Endothelial cell of hepatic sinusoid (primary cell): ENCODE data around the gene STAT5B.
"Not testable (repeated sequence)": the region's sequence is repeated elsewhere in the genome, so short reads cannot be mapped to it uniquely, and the experiment has no call there.

ENCODE experiments used
- in situ Hi-C: cut with HindIII; loops from 2 replicates; pipeline ENCODE4 v1.10.0; 2017; ENCODE audit warnings: low sequenced_read_pairs

STAT5B gene

DNA sequence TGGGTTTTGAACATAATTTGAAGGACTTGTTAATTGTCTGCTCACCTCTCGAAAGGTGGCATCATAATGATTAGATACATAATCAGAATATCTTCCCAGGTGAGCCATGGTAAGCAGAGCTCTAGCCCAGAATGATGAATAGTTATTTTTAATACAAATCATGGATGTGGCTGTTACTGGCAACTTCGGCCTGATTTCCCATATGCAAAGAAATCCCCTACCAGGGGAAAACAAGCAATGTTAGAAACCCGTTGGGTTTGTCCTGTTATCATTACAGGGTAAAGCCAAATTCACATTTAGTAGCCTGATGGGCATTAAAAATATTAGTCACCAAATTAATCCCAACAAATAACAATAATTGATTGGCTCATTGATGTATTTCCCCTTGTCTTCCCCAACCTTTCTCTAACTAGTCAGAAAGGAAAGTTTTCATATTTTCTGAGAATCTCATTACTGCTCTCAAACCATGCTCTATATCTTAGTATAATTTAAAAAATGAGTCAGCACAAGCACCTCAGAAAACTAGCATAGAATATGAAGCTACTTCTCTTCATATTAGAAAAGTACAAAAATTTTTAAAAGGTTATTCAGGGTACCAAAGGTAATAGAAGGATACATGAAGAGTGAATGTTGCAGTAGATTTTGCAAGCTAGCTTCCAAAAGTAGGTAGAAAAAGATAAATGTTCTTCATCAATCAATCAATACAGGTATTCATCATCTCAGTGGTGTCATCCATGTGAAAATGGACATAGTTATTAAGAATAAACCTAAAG, 5.0 kb downstream of the STAT5B start:
- in situ Hi-C loops = loop anchor here (5.0 kb wide), 1 partner anchor 64 kb away; no protein-coding TSS in a partner anchor

DNA sequence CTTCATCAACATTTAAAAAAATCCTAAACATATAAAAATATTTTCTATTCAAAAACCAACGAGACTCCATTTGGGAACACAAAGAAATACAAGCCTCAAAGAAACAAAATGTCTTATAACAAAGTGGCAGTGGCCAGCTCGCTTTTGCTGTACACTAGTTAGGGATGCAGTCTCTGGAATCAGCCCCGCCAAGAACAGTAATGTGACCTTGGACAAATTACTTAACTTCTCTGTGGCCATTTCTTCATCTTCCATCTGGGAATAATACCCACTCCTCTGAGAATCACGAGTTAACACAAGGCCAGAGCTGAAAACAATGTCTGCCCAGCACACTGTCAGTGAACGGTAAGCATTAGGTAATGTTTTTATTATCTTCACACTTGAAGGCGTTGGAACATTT, 5.6 kb downstream of the STAT5B start:
- in situ Hi-C loops = loop anchor here (5.0 kb wide), 1 partner anchor 63 kb away; no protein-coding TSS in a partner anchor

DNA sequence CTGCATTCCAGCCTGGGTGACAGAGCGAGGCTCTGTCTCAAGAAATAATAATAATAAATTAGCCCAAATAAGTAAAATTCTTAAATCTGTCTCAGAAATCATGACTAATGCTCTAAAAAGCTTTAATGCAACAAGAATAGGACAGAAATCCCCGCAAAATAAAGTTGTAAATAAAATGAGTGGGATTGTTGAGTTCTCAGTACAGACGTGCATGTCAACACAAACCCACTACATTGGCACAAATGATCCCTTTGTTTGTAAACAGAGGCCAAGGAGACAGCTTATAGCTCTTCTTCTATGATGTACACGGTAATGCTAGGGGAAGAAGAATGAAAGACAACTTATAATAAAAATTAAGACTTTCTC, 6.0 kb downstream of the STAT5B start:
- in situ Hi-C loops = loop anchor here (5.0 kb wide), 1 partner anchor 63 kb away; no protein-coding TSS in a partner anchor

DNA sequence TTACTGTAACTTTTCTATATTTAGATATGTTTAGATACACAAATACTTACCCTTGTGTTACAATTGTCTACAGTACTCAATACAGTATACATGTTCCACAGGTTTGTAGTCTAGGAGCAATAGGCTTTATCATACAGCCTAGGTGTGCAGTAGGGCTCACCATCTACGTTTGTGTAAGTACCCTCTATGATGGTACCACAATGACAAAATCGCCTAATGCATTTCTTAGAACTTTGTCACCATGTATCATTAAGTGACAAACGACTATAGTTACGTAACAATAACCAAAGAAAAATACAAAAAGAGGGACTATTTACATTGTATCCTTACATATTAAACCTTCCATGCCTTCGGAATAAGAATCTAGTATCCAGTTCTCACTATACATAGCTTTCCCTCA, 8.0 kb downstream of the STAT5B start:
- in situ Hi-C loops = no loop called here

DNA sequence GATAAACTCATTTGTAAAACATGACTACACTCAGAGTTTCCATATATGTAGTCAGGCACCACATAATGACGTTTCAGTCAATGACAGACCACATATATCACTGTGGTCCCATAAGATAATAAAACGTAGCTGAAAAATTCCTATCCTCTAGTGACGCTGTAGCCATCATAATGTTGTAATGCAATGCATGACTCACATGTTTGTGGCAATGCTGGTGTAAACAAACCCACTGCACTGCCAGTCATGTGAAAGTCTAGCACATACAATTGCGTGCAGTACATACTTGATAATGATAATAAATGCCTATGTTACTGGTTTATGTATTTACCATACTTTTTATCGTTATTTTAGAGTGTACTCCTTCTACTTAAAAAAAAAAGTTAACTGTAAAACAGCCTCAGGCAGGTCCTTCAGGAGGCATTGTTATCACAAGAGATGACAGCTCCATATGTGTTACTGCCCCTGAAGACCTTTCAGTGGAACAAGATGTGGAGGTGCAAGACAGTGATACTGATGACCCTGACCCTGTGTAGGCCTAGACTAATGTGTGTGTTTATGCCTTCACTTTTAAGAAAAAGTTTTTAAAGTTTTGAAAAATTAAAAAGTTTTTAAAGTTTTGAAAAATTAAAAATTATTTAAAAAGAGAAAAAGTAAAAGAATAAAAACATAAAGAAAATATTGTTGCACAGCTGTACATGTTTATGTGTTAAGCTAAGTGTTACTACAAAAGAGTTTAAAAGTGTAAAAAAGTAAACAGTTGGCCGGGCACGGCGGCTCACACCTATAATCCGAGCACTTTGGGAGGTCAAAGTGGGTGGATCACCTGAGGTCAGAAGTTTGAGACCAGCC, 9.0 kb downstream of the STAT5B start:
- in situ Hi-C loops = no loop called here

DNA sequence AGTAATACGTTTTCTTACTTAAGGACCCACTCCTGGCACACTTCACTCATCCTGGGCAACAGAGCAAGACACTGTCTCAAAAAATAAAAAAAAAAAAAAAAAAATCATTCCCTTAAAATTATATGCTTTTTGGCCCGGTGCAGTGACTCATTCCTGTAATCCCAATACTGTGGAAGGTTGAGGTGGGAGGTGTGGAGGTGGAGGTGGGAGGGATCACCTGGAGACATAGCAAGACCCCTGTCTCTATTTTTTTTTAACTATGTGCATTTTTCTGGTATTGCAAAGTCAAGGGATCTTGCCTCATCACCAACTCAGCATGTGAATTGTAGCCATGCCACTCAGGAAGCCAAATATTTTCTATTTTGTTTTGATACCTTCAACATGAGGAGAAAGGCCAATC, 9.7 kb downstream of the STAT5B start:
- in situ Hi-C loops = no loop called here

DNA sequence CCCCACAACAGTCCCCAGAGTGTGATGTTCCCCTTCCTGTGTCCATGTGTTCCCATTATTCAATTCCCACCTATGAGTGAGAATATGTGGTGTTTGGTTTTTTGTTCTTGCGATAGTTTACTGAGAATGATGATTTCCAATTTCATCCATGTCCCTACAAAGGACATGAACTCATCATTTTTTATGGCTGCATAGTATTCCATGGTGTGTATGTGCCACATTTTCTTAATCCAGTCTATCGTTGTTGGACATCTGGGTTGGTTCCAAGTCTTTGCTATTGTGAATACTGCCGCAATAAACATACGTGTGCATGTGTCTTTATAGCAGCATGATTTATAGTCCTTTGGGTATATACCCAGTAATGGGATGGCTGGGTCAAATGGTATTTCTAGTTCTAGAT, 11.8 kb downstream of the STAT5B start:
- in situ Hi-C loops = not testable (repeated sequence)

DNA sequence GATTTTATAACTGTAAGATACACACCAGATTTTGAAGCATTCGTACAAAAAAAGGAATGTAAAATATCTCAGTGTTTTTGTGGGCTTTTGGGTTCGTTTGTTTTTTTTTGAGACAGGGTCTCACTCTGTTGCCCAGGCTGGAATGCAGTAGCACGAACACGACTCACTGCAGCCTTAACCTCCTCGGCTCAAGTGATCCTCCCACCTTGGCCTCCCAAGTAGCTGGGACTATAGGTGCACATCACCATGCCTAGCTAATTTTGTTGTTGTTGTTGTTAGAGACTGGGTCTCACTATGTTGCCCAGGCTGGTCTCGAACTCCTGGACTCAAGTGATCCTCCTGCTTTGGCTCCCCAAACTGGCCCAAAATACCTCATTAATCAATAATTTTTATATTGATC, 15.9 kb downstream of the STAT5B start:
- in situ Hi-C loops = no loop called here

DNA sequence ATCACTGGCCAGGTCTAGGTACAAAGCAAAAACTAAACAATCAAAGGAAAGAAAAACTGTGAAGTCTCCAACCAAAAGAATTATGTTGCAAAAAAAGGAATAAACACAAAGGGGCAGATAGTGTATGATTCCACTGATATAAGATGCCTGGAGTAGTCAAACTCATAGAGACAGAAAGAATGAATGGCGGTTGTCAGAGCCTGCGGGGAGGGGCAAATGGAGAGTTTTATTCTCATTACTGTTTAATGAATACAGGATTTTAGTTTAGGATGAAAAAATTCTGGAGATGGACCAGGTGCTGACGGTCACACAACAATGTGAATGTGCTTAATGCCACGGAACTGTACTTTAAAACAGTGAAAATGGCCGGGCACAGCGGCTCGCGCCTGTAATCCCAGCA, 20.7 kb downstream of the STAT5B start:
- in situ Hi-C loops = no loop called here

DNA sequence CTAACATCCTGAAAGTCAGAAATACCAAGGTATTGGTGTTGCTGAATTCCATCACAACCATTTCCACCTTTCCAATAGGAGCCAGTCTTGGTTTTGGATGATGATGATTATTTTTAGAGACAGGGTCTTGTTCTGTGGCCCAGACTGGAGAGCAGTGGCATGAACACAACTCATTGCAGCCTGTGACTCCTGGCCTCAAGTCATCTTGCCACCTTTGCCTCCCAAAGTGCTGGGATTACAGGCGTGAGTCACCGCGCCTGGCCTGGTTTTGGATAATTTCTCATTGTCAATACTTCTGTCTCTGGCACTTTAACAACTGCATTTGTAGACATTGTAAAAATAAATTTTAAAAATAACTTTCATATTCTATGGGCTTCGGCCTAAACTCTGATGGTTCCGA, 22.6 kb downstream of the STAT5B start:
- in situ Hi-C loops = no loop called here

DNA sequence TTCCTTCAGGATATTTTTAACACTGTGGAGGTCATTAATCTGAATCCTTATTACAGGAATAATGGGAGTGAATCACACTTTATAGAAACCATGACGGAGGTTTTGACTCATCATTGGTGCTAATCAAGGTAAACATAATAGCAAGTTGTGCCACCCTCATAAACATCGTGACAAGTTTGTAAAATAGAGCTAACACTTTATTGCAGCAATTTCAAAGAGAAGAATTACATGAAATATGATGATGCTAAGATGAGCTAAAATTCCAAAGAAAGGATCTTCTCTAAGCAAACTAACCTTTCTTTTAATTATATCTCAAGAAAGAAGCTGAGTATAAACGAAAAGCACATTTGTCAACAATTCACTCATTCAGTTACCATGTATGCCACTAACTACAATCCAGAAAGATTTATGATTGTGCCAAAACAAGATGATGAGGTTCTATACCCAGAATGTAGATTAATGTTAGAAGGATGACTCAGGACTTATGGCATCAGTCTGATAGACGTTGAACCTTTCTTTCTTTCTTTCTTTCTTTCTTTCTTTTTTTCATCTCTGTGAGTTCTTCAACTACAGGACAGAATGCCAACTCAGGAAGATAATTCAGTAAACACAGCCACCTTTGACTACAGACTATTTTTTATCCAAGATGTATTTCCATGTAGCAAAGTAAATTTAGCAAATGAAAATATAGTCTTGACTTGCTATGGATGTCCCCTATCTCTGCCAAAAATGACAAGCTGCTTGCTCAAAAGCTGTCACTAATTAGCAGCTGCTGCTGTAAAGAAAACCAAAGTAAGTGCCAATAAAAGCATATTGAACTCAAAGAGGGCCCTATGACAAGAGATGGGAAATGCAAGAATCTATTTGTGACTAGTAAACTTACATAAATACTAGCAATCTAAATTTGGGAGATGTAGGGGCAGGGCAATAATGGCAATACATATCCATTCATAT, 23.3 kb downstream of the STAT5B start:
- in situ Hi-C loops = no loop called here

DNA sequence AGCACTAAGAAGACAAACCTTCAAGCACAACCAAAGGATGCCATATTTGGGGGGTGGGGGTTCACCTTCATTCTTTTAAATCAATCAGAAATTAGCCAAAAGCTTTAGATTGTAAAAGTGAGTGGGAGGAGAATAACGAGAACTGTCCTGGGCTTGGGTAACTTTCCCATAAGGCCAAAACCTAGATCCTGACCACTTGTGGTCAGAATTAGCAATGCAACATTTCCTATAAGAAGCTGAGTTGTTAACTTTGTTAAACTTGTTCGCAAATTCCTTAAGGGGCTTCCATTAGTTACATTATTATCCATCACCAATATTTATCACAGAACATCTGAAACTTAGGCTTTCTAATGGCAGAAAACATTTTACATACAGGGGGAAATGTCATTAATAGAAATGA, 25.1 kb downstream of the STAT5B start:
- in situ Hi-C loops = no loop called here

DNA sequence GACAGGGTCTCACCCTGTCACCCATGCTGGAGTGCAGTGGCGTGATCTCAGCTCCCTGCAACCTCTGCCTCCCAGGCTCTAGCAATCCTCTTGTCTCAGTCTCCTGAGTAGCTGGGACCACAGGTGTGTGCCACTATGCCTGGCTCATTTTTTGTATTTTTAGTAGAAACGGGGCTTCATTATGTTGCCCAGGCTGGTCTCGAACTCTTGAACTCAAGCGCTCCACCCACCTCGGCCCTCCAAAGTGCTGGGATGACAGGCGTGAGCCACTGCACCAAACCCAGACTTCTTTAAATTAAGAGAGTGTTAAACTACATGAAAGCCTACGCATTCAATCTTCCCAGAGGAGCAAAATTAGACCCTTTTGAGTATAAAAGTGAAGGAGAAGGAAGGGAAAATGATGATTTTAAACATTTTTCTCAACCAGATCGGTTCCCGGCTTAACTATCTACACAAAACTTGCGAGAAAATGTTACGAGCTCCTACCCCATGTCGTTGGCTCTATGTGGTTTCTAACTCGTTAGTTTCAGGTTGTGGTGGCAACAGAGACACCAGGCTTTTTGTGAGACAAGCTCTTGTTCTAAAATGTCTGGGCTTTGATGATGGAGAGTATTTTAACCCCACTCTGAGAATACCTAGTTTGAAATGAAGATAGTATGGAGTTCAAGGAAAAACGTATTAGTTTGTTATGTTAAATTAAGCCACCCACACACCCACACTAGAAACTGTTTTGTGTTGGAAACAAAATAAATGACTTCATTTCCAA, 26.3 kb downstream of the STAT5B start:
- in situ Hi-C loops = no loop called here

DNA sequence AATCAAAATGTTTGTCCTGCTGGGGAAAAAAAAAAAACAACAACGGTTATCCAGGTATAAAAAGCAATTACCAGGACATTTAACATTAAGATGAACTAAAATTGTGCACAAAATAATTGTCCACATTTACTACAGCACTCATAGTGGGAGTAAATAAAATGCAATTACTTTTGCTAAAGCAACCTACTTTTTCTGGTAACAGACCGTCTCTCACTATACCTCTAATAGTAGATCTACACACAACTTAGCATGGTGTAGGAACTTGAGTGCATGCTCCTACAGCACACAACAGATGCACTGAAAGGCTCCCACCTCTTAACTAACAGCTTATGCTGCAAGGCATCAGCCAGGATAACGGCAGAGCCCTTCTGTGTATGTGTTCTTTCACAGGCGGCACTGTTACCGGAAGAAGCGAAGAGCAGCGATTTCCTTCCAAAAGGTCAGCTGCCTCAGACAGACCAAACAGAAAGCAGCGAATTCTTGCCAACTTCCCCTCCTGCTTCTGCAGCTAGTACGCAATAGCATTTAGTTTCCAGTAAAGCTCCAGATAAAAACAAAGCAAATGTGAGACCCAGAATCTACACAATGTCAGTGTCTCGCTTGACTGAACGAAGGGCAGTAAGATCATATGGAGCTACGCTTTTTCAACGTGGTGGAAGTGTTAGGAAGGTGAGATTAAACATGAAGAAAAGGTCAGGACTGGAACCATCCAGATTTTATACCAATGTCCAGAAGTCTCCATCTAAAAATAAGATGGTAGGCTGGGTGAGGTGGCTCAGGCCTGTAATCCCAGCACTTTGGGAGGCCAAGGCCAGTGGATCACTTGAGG, 27.6 kb downstream of the STAT5B start:
- in situ Hi-C loops = no loop called here

DNA sequence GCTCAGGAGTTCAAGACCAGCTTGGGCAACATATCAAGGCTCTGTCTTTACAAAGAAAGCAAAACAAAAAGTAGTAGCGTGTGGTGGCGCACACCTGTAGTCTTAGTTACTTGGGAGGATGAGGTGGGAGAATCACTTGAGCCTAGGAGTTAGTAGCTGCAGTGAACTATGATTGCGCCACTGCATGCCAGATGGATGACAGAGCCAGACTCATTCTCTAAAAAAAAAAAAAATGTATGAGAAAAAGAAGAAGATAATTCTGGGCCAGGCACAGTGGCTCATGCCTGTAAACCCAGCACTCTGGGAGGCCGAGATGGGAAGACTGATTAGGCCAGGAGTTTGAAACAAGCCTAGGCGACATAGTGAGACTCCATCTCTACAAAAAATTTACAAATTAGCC, 28.5 kb downstream of the STAT5B start:
- in situ Hi-C loops = no loop called here

DNA sequence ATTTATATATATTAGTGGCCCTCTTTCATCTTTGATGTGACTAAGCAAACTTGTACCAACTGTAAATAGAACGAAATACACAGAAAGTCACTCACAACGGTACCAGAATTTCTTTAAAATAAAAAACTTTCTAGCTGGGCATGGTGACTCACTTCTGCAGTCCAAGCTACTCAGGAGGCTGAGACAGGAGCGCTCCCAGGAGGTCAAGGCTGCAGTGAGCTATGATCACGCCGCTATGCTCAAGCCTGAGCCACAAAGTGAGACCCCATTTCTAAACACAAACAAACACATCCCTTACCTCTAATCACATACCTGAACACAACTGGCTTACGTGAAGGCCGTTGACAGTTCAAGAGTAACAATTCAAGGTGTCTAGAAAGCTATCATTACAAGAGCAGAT, 29.7 kb downstream of the STAT5B start:
- in situ Hi-C loops = no loop called here

DNA sequence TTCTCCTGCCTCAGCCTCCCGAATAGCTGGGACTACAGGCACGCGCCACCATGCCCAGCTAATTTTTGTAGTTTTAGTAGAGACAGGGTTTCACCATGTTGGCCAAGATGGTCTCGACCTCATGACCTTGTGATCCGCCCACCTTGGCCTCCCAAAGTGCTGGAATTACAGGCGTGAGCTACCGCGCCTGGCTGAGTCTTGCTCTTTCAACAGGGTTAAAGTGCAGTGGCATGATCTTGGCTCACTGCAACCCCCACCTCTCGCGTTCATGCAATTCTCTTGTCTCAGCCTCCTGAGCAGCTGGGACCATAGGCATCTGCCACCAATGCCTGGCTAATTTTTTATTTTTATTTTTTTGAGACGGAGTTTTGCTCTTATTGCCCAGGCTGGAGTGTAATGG, 31.0 kb downstream of the STAT5B start:
- in situ Hi-C loops = not testable (repeated sequence)

DNA sequence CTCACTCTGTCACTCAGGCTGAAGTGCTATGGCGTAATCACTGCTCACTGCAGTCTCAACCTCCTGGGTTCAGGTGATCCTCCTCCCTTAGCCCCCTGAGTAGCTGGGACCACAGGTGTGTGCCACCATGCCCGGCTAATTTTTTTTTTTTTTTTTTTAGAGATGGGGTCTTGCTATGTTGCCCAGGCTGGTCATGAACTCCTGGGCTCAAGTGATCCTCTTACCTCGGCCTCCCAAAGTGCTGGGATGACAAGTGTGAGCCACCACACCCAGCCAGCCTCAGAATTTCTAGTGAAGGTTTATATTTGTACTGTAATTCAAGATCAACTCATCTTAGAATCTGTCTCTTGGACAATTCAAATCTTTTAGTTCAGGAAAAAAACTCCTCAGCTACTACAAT, 32.1 kb downstream of the STAT5B start:
- in situ Hi-C loops = not testable (repeated sequence)

DNA sequence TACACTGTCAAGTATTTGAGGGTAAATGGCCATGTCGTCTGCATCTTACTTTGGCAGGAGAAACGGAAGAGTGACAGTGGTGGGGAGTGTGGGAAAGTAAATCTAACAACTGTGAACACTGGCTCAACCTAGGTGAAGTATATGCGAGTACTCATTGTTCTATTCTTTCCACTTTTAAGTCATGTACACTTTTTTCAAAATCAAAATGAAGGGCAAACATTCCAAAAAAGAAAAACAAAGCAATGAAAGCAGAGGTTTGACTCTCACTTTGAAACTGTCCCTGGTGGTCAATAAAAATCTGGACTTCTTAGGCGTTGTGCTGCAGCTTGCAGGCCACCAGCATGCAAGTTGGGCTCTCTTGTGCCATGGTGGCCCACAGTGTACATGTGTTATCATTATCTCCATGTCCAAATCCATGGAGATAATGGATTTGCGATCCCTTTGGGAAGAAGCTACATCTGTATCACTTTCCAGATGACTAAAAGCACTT, 32.7 kb downstream of the STAT5B start:
- in situ Hi-C loops = no loop called here
